Measurements from ENCODE around the gene KDELR3. TPM values are rescaled to one million over a fixed set of nuclear protein-coding genes. Genes with fewer than 3 reads are reported as not detected.

The KDELR3 gene
- total RNA-seq, 1 experiment from 2014 or later: 33.1 TPM

DNA sequence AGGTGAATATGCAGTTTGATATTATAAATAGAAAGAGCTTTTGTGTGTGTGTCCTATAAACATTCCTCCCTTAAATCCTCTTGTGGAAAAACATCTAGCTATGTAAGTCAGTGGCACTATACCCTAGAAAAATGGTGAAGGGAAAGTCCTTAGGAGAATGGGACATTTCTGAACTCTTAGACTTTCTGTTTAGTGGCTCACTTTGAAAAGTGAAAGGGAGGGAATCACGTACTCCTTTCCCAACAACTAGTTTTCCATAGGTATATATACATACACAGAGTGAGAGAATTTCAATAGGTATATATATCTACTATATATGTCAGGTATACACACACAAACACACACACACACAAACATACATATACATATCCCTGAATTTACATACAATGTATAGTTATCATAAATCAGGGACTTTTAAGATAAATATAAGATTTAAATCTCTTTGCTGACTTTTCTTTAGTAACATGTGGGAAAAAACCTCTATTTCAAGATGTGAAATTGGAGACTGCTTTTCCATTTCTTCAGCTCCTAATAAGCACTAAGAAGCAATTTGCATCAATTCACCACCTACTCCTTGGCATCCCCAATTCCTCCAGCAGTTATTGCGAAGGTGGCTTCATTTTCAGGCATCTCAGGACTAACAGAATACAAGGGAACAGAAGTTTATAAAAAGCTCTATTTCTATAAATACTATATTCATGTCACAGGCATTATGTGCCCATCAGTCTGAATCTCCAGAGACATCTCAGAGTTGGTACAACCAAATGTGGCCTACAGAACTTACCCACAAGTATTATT lies 51.8 kb downstream of the KDELR3 start:
- Histone ChIP-seq H3K4me2 (ENCODE audit: low read length) (no peak overlapping the region), H3K4me3 (replicated peaks in 1 of 2; ENCODE audit: low read depth in 1 of 2, low read length in 2 of 2) (no peak overlapping the region), H3K9me2 (ENCODE audit: insufficient read depth) (no peaks in the 10 kb centered on the region), H3K4me1 (ENCODE audit: control insufficient read depth in 1 of 2, insufficient read depth in 2 of 2, low read length in 2 of 2) (no peaks in the 10 kb centered on the region), H3K27me3 (ENCODE audit: insufficient read depth, low read length) (no peaks in the 10 kb centered on the region), H3K27ac (ENCODE audit: low read depth, low read length) (no peak overlapping the region), H4K20me1 (ENCODE audit: insufficient read depth) (no peaks in the 10 kb centered on the region), H3K9me3 (ENCODE audit: control insufficient read depth in 1 of 2, insufficient read depth in 1 of 2, low read depth in 1 of 2, low read length in 2 of 2) (no peaks in the 10 kb centered on the region), H3K79me2 (ENCODE audit: insufficient read depth, low read length) (no peaks in the 10 kb centered on the region), H2AFZ (ENCODE audit: low read depth, low read length, poor library complexity, severe bottlenecking) (no peak overlapping the region), H3K9ac (ENCODE audit: low read length) (no peak overlapping the region), H3K36me3 (ENCODE audit: control insufficient read depth in 1 of 2, insufficient read depth in 2 of 2, low read length in 2 of 2) (no peaks in the 10 kb centered on the region)
- POLR2A ChIA-PET: no interaction called here
- DNase-seq (ENCODE audit: low read depth, low spot score) (no peak), ATAC-seq (no peak)
- CTCF ChIA-PET: no interaction called here
- intact Hi-C loops (cut with micrococcal nuclease): no loop called here
- TF ChIP-seq ZNF274 (IDR thresholded peaks at IDR 0.05; ENCODE audit: low read depth, low read length) (no peak), SP1 (IDR thresholded peaks at IDR 0.05; ENCODE audit: low read depth) (no peak), ELF1 (IDR thresholded peaks at IDR 0.05; ENCODE audit: borderline replicate concordance, low read depth) (no peak), YY1 (IDR thresholded peaks at IDR 0.05; ENCODE audit: extremely low read depth, insufficient replicate concordance, low read depth, low read length) (no peak), RAD21 (IDR thresholded peaks at IDR 0.05; ENCODE audit: low read depth) (no peak), FOSL1 (IDR thresholded peaks at IDR 0.05; ENCODE audit: low read depth) (no peak), EZH2phosphoT487 (IDR thresholded peaks at IDR 0.05; ENCODE audit: borderline replicate concordance) (no peak), CEBPB (IDR thresholded peaks at IDR 0.05; ENCODE audit: low read depth) (no peak), ZFX (IDR thresholded peaks at IDR 0.05) (no peak), EZH2 (IDR thresholded peaks at IDR 0.05) (no peak), POLR2A (IDR thresholded peaks at IDR 0.05; ENCODE audit: borderline replicate concordance, extremely low read depth, insufficient read depth, insufficient read length) (no peak), TCF7L2 (IDR thresholded peaks at IDR 0.05; ENCODE audit: borderline replicate concordance, extremely low read depth, insufficient read depth, insufficient read length) (no peak), EGR1 (IDR thresholded peaks at IDR 0.05; ENCODE audit: low read depth) (no peak), JUND (IDR thresholded peaks at IDR 0.05) (no peak)
- TF ChIP-seq, protein P1, sequence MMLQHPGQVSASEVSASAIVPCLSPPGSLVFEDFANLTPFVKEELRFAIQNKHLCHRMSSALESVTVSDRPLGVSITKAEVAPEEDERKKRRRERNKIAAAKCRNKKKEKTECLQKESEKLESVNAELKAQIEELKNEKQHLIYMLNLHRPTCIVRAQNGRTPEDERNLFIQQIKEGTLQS (IDR thresholded peaks at IDR 0.05): no peak
- TF ChIP-seq, protein P2, sequence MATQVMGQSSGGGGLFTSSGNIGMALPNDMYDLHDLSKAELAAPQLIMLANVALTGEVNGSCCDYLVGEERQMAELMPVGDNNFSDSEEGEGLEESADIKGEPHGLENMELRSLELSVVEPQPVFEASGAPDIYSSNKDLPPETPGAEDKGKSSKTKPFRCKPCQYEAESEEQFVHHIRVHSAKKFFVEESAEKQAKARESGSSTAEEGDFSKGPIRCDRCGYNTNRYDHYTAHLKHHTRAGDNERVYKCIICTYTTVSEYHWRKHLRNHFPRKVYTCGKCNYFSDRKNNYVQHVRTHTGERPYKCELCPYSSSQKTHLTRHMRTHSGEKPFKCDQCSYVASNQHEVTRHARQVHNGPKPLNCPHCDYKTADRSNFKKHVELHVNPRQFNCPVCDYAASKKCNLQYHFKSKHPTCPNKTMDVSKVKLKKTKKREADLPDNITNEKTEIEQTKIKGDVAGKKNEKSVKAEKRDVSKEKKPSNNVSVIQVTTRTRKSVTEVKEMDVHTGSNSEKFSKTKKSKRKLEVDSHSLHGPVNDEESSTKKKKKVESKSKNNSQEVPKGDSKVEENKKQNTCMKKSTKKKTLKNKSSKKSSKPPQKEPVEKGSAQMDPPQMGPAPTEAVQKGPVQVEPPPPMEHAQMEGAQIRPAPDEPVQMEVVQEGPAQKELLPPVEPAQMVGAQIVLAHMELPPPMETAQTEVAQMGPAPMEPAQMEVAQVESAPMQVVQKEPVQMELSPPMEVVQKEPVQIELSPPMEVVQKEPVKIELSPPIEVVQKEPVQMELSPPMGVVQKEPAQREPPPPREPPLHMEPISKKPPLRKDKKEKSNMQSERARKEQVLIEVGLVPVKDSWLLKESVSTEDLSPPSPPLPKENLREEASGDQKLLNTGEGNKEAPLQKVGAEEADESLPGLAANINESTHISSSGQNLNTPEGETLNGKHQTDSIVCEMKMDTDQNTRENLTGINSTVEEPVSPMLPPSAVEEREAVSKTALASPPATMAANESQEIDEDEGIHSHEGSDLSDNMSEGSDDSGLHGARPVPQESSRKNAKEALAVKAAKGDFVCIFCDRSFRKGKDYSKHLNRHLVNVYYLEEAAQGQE (IDR thresholded peaks at IDR 0.05; ENCODE audit: low read depth): no peak
- TF ChIP-seq, protein P3, sequence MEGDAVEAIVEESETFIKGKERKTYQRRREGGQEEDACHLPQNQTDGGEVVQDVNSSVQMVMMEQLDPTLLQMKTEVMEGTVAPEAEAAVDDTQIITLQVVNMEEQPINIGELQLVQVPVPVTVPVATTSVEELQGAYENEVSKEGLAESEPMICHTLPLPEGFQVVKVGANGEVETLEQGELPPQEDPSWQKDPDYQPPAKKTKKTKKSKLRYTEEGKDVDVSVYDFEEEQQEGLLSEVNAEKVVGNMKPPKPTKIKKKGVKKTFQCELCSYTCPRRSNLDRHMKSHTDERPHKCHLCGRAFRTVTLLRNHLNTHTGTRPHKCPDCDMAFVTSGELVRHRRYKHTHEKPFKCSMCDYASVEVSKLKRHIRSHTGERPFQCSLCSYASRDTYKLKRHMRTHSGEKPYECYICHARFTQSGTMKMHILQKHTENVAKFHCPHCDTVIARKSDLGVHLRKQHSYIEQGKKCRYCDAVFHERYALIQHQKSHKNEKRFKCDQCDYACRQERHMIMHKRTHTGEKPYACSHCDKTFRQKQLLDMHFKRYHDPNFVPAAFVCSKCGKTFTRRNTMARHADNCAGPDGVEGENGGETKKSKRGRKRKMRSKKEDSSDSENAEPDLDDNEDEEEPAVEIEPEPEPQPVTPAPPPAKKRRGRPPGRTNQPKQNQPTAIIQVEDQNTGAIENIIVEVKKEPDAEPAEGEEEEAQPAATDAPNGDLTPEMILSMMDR (IDR thresholded peaks at IDR 0.05 in 2 of 3, conservative IDR thresholded peaks at IDR 0.05 in 1 of 3; ENCODE audit: borderline replicate concordance in 1 of 3, insufficient read depth in 1 of 3, low read depth in 2 of 3, low read length in 2 of 3): no peak
- TF ChIP-seq, protein P4, sequence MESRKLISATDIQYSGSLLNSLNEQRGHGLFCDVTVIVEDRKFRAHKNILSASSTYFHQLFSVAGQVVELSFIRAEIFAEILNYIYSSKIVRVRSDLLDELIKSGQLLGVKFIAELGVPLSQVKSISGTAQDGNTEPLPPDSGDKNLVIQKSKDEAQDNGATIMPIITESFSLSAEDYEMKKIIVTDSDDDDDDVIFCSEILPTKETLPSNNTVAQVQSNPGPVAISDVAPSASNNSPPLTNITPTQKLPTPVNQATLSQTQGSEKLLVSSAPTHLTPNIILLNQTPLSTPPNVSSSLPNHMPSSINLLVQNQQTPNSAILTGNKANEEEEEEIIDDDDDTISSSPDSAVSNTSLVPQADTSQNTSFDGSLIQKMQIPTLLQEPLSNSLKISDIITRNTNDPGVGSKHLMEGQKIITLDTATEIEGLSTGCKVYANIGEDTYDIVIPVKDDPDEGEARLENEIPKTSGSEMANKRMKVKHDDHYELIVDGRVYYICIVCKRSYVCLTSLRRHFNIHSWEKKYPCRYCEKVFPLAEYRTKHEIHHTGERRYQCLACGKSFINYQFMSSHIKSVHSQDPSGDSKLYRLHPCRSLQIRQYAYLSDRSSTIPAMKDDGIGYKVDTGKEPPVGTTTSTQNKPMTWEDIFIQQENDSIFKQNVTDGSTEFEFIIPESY (IDR thresholded peaks at IDR 0.05; ENCODE audit: extremely low read depth, insufficient replicate concordance, low read length): no peak
- RAD21 ChIA-PET (ENCODE audit: low non-redundant PET in 1 of 2, low total read pairs in 2 of 2, uncharacterized antibody in 2 of 2, unreplicated experiment in 2 of 2): no interaction called here
- BruUV-seq (replicated peaks): no TSS peak

Data from HCT116 (cell line).